GM12865 (cell line): ENCODE data around the gene FCHSD2.
A peak's percentile ranks its signal among the peaks of the same experiment; 100 is the strongest.

Experiments
- DNase-seq: peaks from one replicate; pipeline ENCODE4 v3.0.0; 2010; ENCODE audit warnings: low read depth
- H3K4me3 ChIP-seq: 2 replicates; pipeline ENCODE4 v1.5.1; 2011; ENCODE audit warnings: mild to moderate bottlenecking, low read depth, low read length, control low read depth
- CTCF ChIP-seq: IDR thresholded peaks from 2 replicates; pipeline ENCODE4 v1.5.1; 2011; ENCODE audit warnings: low read length, control low read depth, low read depth, inconsistent platforms; ENCODE audit not compliant: insufficient read depth; ENCODE audit errors: missing control alignments

FCHSD2 gene

DNA sequence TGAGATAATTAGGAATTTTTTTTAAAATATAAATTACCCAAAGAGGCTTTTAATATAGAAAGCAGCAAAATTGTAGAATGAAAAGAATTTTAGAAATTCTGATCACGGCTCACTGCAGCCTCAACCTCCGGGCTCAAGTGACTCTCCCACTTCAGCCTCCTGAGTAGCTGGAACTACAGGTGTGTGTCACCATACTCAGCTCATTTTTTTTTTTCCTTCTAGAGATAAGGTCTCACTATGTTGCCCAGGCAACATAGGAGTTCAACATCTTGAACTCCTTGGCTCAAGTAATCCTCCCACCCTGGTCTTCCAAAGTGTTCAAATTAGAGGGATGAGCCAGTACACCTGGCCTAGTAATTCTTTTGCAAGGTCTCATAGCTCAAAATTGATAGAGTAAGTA is 251.2 kb downstream of the FCHSD2 start:
- no peak for DNase-seq
- H3K4me3 ChIP-seq, result no peak overlapping the region
- TF ChIP-seq CTCF, result no peak

DNA sequence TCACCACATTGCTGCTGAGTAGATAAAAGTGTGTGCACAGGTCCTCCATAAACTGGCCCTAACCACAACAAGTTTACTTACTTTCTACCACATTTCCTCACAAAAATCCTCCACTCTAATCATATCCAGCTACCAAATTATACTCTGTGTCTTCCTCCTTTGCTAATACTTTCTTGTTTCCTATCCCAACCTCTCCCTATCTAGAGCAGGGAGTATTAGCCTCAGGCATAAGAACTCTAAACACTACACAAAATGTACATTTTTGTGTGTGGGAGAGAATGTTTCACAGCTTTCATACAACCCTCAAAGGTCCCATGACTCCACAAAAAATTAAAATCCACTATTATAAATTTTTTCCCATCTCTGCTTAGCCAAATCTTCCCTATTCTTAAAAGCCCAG is 255.5 kb downstream of the FCHSD2 start:
- DNase-seq, result no peak
- TF ChIP-seq CTCF, result no peak
- H3K4me3 ChIP-seq, result no peak overlapping the region

- no peak for DNase-seq
- H3K4me3 ChIP-seq, result no peak overlapping the region
- no peak for TF ChIP-seq CTCF
These were observed 256.1 kb downstream of the FCHSD2 start for GRCh38 chr11:72885749-72886609.

DNA sequence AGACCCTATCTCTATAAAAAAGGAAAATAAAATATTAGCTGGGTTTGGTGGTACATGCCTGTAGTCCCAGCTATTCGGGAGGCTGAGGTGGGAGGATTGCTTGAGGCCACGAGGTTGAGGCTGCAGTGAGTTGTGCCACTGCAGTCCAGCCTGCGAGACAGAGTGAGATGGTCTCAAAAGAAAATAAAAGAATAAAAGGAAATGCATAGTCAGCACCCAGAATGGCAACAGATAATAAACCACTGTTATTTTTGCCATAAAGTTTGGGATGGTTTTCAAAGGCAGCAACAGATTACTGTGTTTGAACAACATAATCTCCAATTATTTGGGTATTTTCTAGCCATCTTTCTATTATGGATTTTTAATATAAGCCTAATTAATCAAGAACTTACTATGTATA is 266.0 kb downstream of the FCHSD2 start:
- DNase-seq, result no peak
- no peak overlapping the region for H3K4me3 ChIP-seq
- TF ChIP-seq CTCF, result no peak

DNA sequence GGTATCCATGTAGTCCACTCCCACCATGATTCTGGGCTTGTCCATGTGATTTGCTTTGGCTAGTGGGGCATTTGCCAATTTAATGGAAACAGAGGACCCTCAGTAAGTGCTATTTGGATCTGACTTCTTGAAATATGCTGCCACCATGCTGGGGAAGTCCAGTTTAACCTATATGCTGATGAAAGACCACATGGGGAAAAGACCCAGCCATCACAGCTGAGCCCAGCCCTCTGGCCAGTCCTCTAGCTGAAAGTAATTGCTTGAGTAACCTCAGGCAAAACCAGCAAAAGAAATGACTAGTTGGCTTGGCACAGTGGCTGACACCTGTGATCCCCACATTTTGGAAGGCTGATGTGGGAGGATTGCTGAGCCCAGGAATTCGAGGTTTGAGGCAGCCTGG is 266.4 kb downstream of the FCHSD2 start:
- no peak overlapping the region for H3K4me3 ChIP-seq
- no peak for TF ChIP-seq CTCF
- peak; percentile 26 for DNase-seq

GRCh38 chr11:72872012-72872411 is 270.1 kb downstream of the FCHSD2 start:
- no peak overlapping the region for H3K4me3 ChIP-seq
- no peak for TF ChIP-seq CTCF
- DNase-seq, result no peak

DNA sequence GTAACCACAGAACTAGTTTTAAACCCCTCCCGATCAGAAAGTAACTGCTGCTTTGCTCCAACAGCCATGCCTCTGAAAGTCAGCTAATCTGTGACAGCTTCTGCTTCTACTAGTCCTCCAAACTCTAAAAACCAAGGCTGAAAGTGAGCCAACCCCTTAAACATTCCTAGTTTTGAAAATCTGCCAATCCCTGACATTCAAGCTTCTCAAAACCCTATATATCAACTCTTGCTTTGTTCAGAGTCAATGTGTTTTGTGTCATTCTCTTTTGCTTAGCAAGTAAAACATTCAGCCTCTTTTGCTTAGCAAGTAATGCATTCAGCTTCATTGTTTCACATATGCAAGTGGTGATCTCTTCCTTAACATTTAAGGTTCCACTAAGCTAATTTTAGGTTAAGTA is 271.0 kb downstream of the FCHSD2 start:
- TF ChIP-seq CTCF, result no peak
- no peak for DNase-seq
- H3K4me3 ChIP-seq, result no peak overlapping the region
